GM12878 (cell line): ENCODE results near the gene CDKN1C.

Experiments
- EP300 ChIP-seq, 2 experiments: fragments of 150-350 bp in 1 of 2; IDR thresholded peaks; 2 replicates each; pipeline ENCODE4 v1.6.1; 2011 to 2012; ENCODE audit warnings: low read depth in 2 of 2, low read length in 2 of 2, borderline replicate concordance in 1 of 2, improper control_type of control experiment in 1 of 2, inconsistent platforms in 1 of 2; ENCODE audit not compliant: control insufficient read depth in 1 of 2
- EZH2 ChIP-seq: IDR thresholded peaks from 2 replicates; pipeline ENCODE4 v1.6.1; 2012; ENCODE audit warnings: low read depth, mild to moderate bottlenecking, control low read depth, inconsistent platforms, low read length, borderline replicate concordance; ENCODE audit not compliant: control insufficient read depth
- MTA3 ChIP-seq: IDR thresholded peaks from 2 replicates; pipeline ENCODE4 v1.6.1; 2012; ENCODE audit warnings: low read length, inconsistent platforms, borderline replicate concordance
- NFIC ChIP-seq: IDR thresholded peaks from 2 replicates; pipeline ENCODE4 v1.6.1; 2012; ENCODE audit warnings: low read depth, mild to moderate bottlenecking, inconsistent platforms, low read length, moderate library complexity
- NFXL1 ChIP-seq: fragments of 450-650 bp; IDR thresholded peaks from 2 replicates; pipeline ENCODE4 v1.6.1; 2017; ENCODE audit warnings: antibody characterized with exemption, mild to moderate bottlenecking, borderline replicate concordance
- NR2F1 ChIP-seq: fragments of 450-650 bp; conservative IDR thresholded peaks from 2 replicates; pipeline ENCODE4 v1.6.1; 2017; ENCODE audit warnings: mild to moderate bottlenecking
- POLR2A ChIP-seq: IDR thresholded peaks from 2 replicates; pipeline ENCODE4 v1.6.1; 2011; ENCODE audit warnings: low read depth, mild to moderate bottlenecking, low read length
- POLR2AphosphoS5 ChIP-seq: IDR thresholded peaks from 2 replicates; pipeline ENCODE4 v1.6.1; 2011; ENCODE audit warnings: mild to moderate bottlenecking, low read length, inconsistent platforms
- RCOR1 ChIP-seq: conservative IDR thresholded peaks from 2 replicates; pipeline ENCODE4 v1.6.1; 2012; ENCODE audit warnings: low read depth, low read length, improper control_type of control experiment
- SRF ChIP-seq, 2 experiments: IDR thresholded peaks; 2 replicates each; pipeline ENCODE4 v1.6.1; 2011; ENCODE audit warnings: low read depth in 2 of 2, low read length in 2 of 2, mild to moderate bottlenecking in 1 of 2, moderate library complexity in 1 of 2
- TF ChIP-seq, protein P1 (sequence below): IDR thresholded peaks from 2 replicates; pipeline ENCODE4 v1.6.1; 2012; ENCODE audit warnings: mild to moderate bottlenecking, low read depth, low read length

DNA sequence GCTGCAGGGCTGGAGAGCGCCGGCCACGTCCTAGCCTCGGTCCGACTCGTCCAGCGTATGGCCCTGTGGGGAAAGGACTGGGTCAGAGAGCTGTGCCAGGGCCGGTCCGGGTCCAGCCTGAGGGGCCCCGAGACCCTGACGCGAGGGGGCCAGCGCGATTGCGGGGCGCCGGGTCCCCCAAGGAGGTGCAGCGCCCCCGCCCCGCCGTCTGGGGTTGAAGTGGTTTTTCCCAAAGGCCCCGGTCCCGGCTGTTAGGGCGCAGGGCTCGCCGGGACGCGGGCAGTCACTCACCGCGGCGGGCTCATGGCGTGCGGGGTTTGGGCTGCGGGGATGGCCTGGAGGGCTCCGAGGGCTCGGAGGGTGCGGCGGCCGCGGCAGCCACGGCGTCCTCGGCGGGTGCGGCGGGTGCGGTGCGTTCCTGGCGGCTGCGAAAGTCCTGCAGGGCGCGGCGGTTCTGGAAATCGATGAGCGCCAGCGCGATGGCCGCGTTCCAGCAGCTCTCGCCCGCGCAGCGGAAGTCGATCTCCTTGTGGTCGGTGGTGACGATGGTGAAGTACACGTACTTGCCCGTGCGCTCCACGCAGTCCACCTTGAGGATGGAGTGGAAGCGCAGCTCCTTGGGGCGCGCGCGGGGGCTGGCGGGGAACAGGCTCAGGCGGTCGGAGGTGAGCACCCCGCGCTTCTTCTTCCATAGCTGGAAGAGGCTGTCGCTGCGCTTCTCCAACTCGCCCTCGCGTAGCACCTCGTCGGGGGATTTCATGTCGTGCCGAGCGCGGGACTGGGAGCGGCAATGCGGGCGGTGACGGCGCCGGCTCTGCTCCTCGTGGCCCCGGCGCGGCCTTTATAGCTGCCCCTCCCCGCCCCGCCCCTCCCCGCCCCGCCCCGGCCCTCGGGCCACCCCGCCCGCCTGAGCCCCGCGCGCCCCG is 43.3 kb upstream of the CDKN1C start, which contains the start of gene PHLDA2:
- TF ChIP-seq NFXL1 (no peak), RCOR1 (no peak), SRF (IDR thresholded peaks at IDR 0.05; ENCODE audit: low read depth in 2 of 2, low read length in 2 of 2) (no peak), EZH2 (no peak), MTA3 (no peak), EP300 (IDR thresholded peaks at IDR 0.05; ENCODE audit: borderline replicate concordance in 1 of 2, control insufficient read depth in 1 of 2, low read depth in 2 of 2, low read length in 2 of 2) (no peak), NFIC (no peak), POLR2AphosphoS5 (no peak), NR2F1 (no peak), POLR2A (no peak)
- TF ChIP-seq, protein P1, sequence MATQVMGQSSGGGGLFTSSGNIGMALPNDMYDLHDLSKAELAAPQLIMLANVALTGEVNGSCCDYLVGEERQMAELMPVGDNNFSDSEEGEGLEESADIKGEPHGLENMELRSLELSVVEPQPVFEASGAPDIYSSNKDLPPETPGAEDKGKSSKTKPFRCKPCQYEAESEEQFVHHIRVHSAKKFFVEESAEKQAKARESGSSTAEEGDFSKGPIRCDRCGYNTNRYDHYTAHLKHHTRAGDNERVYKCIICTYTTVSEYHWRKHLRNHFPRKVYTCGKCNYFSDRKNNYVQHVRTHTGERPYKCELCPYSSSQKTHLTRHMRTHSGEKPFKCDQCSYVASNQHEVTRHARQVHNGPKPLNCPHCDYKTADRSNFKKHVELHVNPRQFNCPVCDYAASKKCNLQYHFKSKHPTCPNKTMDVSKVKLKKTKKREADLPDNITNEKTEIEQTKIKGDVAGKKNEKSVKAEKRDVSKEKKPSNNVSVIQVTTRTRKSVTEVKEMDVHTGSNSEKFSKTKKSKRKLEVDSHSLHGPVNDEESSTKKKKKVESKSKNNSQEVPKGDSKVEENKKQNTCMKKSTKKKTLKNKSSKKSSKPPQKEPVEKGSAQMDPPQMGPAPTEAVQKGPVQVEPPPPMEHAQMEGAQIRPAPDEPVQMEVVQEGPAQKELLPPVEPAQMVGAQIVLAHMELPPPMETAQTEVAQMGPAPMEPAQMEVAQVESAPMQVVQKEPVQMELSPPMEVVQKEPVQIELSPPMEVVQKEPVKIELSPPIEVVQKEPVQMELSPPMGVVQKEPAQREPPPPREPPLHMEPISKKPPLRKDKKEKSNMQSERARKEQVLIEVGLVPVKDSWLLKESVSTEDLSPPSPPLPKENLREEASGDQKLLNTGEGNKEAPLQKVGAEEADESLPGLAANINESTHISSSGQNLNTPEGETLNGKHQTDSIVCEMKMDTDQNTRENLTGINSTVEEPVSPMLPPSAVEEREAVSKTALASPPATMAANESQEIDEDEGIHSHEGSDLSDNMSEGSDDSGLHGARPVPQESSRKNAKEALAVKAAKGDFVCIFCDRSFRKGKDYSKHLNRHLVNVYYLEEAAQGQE = no peak
